ENCODE data around the gene CENPN.

Gene CENPN

GRCh38 chr16:81076566-81077075 lies 69.6 kb downstream of the CENPN start:
- H3K4me3 ChIP-seq (ENCODE audit: low read depth, low read length), result peak overlapping the region; percentile 71

- peak within 1 kb of the TSS; percentile 71 for H3K4me3 ChIP-seq (ENCODE audit: low read depth, low read length)
These were observed 70.3 kb downstream of the CENPN start, which contains the start of gene C16orf46 for GRCh38 chr16:81077076-81077940. C16orf46 (minus strand) TSS chr16:81077238; CDS start chr16:81063955, 13,283 bp downstream.

- no peak overlapping the region for H3K4me3 ChIP-seq (ENCODE audit: low read depth, low read length)
These were observed 73.2 kb downstream of the CENPN start for GRCh38 chr16:81080233-81080632.

- H3K4me3 ChIP-seq (ENCODE audit: low read depth, low read length), result no peak overlapping the region
These were observed 74.0 kb downstream of the CENPN start for GRCh38 chr16:81081014-81081413.
